Measurements from ENCODE around the gene LGSN. TPM values are rescaled to one million over a fixed set of nuclear protein-coding genes. Genes with fewer than 3 reads are reported as not detected.

LGSN gene
- total and polyA plus RNA-seq, 2 of the 13 experiments (the other 11 are each of a cell fraction or from before 2014, with no cell fraction given): 0.13 to 0.63 TPM

- Histone ChIP-seq H4K20me1 (ENCODE audit: insufficient read depth, low read length) (no peaks in the 10 kb centered on the region), H2AFZ (ENCODE audit: low read length) (no peak overlapping the region), H3K27me3 (ENCODE audit: control insufficient read depth in 1 of 2, insufficient read depth in 2 of 2, low read length in 2 of 2) (no peaks in the 10 kb centered on the region; a peak in 1 of 5 replicates), H3K9me3 (ENCODE audit: low read length) (no peaks in the 10 kb centered on the region), H3K9ac (ENCODE audit: insufficient read depth, low read depth, low read length) (no peak overlapping the region), H3K4me1 (ENCODE audit: insufficient read depth, low read length) (no peaks in the 10 kb centered on the region), H3K4me3 (replicated peaks in 1 of 3; ENCODE audit: insufficient read depth in 1 of 3, low read depth in 2 of 3, low read length in 3 of 3) (no peak overlapping the region), H3K79me2 (ENCODE audit: insufficient read depth, low read length) (no peaks in the 10 kb centered on the region), H3K4me2 (ENCODE audit: low read depth, low read length) (no peak overlapping the region), H3K27ac (ENCODE audit: extremely low read length, insufficient read depth, low read length) (no peak overlapping the region), H3K36me3 (replicated peaks in 1 of 2; ENCODE audit: control insufficient read depth in 1 of 2, insufficient read depth in 2 of 2, low read length in 2 of 2) (no peaks in the 10 kb centered on the region)
- FAIRE-seq: no peak
- no peak for ATAC-seq
- ChIA-PET POLR2A (no interaction called here), CTCF (ENCODE audit: low intra/inter-chr PET ratio, low total read pairs) (no interaction called here)
- BruUV-seq (replicated peaks): no TSS peak
- DNase-seq (ENCODE audit: low spot score): no peak
- TF ChIP-seq ZNF333 (CRISPR knock-in tag; IDR thresholded peaks at IDR 0.05; ENCODE audit: borderline replicate concordance): no peak
- no peak for TF ChIP-seq MAFK (conservative IDR thresholded peaks at IDR 0.05 in 1 of 2, IDR thresholded peaks at IDR 0.05 in 1 of 2; ENCODE audit: low read length in 2 of 2)
- no peak for TF ChIP-seq ZNF646 (CRISPR knock-in tag; IDR thresholded peaks at IDR 0.05)
- no peak for TF ChIP-seq TRIM22 (IDR thresholded peaks at IDR 0.05)
- TF ChIP-seq HOXD1 (CRISPR knock-in tag; IDR thresholded peaks at IDR 0.05): no peak
- no peak for TF ChIP-seq MED1 (CRISPR knock-in tag; IDR thresholded peaks at IDR 0.05)
- TF ChIP-seq HDAC6 (IDR thresholded peaks at IDR 0.05; ENCODE audit: low read depth, low read length): no peak
- TF ChIP-seq E2F1 (CRISPR knock-in tag; IDR thresholded peaks at IDR 0.05): no peak
- TF ChIP-seq SYNCRIP (IDR thresholded peaks at IDR 0.05; ENCODE audit: insufficient read depth, low read depth, low read length): no peak
- TF ChIP-seq ZNF678 (CRISPR knock-in tag; IDR thresholded peaks at IDR 0.05): no peak
- no peak for TF ChIP-seq TP53 (CRISPR knock-in tag; conservative IDR thresholded peaks at IDR 0.05)
- no peak for TF ChIP-seq XRCC5 (optimal IDR thresholded peaks at IDR 0.05; ENCODE audit: low read length)
- TF ChIP-seq ZMYM2 (CRISPR knock-in tag; IDR thresholded peaks at IDR 0.05): no peak
- in situ Hi-C loops (cut with HindIII; ENCODE audit: extremely low pct_ligation_motif_present, low pct_unique_long_range_greater_than_20kb): no loop called here
- intact Hi-C loops (cut with micrococcal nuclease; ENCODE audit: unreplicated experiment): no loop called here
Measured at GRCh38 chr6:63259153-63259552, 60.6 kb downstream of the LGSN start.

Measured in HepG2 (cell line).